ENCODE measurements around the gene AP1M2. TPM values are rescaled to one million over a fixed set of nuclear protein-coding genes. Genes with fewer than 3 reads are reported as not detected.

AP1M2 gene
- total RNA-seq = 0.63 TPM

DNA sequence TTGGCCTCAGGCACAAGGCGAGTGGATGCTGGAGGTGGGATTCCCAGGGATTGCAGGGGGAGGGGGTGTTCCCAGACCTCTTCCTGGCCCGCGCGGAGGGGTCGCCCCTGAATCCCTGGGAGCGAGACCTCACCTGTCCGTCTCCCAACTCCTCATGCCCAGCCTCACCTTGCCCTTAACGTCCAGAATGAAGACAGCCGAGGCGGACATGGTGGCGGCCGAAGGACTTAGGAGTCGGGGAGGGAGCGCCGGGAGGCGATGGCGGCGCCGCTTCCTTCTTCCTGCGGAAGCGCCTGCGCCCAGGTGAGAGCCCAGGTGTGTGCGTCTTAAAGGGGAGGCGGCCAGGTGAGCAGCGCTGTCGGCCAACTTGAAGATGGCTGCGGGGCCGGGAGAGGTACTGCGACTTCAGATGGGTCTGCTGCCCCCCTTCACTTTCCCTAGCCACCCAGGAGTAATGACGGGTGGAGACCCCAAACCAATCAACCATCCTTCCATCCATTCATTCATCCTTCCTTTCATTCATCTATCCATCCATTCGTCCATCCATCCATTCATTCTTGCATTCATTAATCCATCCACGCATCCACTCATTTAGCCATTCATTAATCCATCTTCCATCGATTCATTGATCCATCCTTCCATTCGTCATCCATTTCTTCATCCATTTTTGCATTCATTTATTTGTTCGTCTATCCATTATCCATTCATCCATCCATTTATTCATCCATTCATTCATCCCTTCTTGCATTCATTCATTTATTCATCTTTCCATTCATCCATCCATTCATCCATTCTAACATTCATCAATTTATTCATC lies at the start of gene AP1M2:
Gene AP1M2 (minus strand): TSS at position 291 of the 817 bp plus-strand sequence. CDS start 81 bp downstream, at position 210.
- Histone ChIP-seq H3K27me3 (ENCODE audit: insufficient read depth, low read length) (peaks cover 4% of the 10 kb centered on the region), H3K9me3 (ENCODE audit: low read depth, low read length) (no peaks in the 10 kb centered on the region), H3K4me1 (ENCODE audit: insufficient read depth, low read length) (peaks cover 20% of the 10 kb centered on the region), H3K4me3 (ENCODE audit: low read length) (no peak within 1 kb of the TSS)

DNA sequence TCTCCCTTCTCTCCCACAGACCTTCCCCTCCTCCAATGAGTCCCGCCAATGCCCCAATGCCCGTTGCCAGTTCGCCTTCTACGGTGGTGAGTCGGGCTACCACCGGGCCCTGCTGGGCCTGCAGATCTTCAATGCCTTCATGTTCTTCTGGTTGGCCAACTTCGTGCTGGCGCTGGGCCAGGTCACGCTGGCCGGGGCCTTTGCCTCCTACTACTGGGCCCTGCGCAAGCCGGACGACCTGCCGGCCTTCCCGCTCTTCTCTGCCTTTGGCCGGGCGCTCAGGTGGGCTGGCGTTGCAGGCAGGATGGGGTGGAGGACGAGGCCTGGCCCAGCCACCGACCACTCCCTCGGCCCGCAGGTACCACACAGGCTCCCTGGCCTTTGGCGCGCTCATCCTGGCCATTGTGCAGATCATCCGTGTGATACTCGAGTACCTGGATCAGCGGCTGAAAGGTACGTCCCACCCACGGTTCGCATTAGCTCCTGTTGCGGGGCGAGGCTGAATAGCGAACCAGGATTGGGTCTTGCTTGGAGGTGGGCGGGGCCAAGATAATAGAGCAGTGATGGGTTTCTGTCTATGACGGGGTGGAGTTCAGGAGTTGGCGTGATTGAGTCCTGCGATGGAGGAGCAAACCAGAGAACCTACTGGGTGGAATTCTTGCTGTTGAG lies 49.3 kb upstream of the AP1M2 start:
- Histone ChIP-seq H3K4me3 (ENCODE audit: low read length) (no peak overlapping the region), H3K27me3 (ENCODE audit: insufficient read depth, low read length) (no peaks in the 10 kb centered on the region), H3K4me1 (ENCODE audit: insufficient read depth, low read length) (peaks cover 59% of the 10 kb centered on the region), H3K9me3 (ENCODE audit: low read depth, low read length) (no peaks in the 10 kb centered on the region)

DNA sequence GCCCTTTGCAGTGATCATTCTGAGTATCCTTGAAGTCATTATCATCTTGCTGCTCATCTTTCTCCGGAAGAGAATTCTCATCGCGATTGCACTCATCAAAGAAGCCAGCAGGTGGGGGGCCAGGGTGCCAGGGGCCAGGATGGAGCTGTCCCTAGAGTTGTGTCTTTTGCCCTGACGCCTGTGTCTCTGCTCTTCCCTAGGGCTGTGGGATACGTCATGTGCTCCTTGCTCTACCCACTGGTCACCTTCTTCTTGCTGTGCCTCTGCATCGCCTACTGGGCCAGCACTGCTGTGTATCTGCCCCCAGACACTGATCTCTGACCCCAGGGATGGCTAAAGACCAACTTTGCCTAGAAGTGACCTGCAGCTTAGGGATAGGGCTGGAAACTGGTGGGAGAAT lies 47.9 kb upstream of the AP1M2 start:
- peaks cover 52% of the 10 kb centered on the region for H3K4me1 ChIP-seq (ENCODE audit: insufficient read depth, low read length)

DNA sequence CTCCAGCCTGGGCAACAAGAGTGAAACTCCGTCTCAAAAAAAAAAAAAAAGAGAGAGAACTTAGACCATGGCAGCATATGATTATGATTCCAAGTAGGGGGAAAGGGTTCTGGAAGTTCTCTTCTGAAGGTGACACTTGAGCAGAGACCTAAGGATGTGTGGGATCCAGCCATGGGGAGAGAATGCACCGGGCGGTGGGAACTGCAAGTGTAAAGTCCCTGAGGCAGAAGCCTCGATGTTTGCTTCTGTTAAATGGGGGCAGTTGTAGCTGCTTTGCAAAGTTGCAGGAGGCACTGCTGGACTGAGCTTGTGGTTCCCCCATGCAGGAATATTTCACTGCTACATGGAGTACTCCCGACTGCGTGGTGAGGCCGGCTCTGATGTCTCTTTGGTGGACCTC lies 47.3 kb upstream of the AP1M2 start:
- Histone ChIP-seq H3K4me1 (ENCODE audit: insufficient read depth, low read length) (peaks cover 47% of the 10 kb centered on the region), H3K9me3 (ENCODE audit: low read depth, low read length) (no peaks in the 10 kb centered on the region), H3K27me3 (ENCODE audit: insufficient read depth, low read length) (no peaks in the 10 kb centered on the region), H3K4me3 (ENCODE audit: low read length) (no peak overlapping the region)

More for the DNA sequence above, 47.9 kb upstream of the AP1M2 start:
- H3K9me3 ChIP-seq (ENCODE audit: low read depth, low read length) = no peaks in the 10 kb centered on the region
- H3K27me3 ChIP-seq (ENCODE audit: insufficient read depth, low read length) = no peaks in the 10 kb centered on the region
- no peak overlapping the region for H3K4me3 ChIP-seq (ENCODE audit: low read length)

DNA sequence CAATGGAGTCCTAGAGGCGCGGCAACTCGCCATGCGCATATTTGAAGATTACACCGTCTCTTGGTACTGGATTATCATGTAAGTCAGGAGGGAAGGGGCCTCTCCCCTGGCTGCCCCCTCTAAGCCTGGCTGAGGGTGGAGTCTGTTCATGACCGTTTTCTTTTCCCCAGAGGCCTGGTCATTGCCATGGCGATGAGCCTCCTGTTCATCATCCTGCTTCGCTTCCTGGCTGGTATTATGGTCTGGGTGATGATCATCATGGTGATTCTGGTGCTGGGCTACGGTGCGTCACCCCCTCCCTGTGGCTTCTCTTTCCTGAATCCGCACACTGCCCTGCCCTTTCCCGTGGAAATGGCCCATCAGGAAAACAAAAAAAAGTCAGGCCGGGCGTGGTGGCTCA lies 44.8 kb upstream of the AP1M2 start:
- H3K4me3 ChIP-seq (ENCODE audit: low read length) = no peak overlapping the region
- no peaks in the 10 kb centered on the region for H3K9me3 ChIP-seq (ENCODE audit: low read depth, low read length)
- no peaks in the 10 kb centered on the region for H3K27me3 ChIP-seq (ENCODE audit: insufficient read depth, low read length)
- peaks cover 22% of the 10 kb centered on the region for H3K4me1 ChIP-seq (ENCODE audit: insufficient read depth, low read length)

DNA sequence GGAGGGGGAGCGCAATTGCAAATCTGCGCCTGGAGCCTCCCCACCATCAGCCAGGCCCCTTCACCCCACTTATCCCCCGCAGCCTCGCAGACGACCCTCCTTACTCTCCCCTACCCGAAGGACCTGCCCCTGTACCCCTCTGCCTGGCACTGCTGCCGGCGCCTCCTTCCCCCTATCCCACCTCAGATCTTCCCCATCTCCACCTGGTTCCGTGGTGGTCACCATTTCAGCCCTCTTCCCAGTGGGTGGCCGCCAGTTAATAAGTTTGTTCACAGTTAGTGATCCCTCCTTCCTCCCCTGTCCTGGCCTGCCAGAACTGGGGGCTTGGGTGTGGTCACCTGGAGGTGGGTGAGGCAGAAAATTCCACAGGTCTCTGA lies 38.6 kb upstream of the AP1M2 start:
- Histone ChIP-seq H3K27me3 (ENCODE audit: insufficient read depth, low read length) (no peaks in the 10 kb centered on the region), H3K9me3 (ENCODE audit: low read depth, low read length) (no peaks in the 10 kb centered on the region), H3K4me3 (ENCODE audit: low read length) (no peak overlapping the region), H3K4me1 (ENCODE audit: insufficient read depth, low read length) (peaks cover 29% of the 10 kb centered on the region)

DNA sequence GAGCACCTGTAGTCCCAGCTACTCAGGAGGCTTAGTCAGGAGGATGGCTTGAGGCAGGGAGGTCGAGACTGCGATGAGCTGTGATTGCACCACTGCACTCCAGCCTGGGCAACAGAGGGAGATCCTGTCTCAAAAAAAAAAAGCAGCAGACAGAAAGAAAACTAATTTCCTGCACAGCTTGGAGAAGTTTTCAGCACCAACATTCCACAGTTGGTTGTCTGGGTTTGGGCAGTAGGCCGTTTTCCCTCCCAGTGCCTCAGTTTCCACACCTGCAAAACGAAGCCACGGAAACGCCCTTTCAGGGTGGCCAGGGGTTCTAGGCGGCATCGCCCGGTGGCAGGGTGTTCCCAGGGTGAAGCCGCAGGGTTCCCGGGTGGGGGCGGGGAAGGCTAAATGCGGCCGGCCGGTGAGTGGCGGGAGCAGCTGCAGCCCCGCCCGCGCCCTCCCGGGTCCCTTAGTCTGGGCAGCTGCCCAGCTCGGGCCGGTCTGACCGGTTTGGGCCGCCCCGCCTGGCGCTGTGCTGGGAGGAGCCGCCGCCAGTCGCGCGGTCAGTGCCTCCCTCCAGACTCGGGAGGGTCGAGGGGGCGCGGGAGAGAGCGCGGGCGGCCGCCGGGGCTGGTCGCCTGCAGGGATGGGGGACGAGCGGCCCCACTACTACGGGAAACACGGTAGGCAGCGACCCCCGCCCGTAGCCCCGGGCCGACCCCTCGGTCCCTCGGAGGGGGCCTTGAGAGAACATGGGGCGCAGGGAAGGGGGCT lies 38.1 kb upstream of the AP1M2 start, which contains the start of gene SLC44A2:
Gene SLC44A2 (plus strand): TSS at position 551 of the 759 bp plus-strand sequence. CDS start 81 bp downstream, at position 632.
- peaks cover 29% of the 10 kb centered on the region for H3K4me1 ChIP-seq (ENCODE audit: insufficient read depth, low read length)
- no peaks in the 10 kb centered on the region for H3K27me3 ChIP-seq (ENCODE audit: insufficient read depth, low read length)
- no peak within 1 kb of the TSS for H3K4me3 ChIP-seq (ENCODE audit: low read length)
- H3K9me3 ChIP-seq (ENCODE audit: low read depth, low read length) = no peaks in the 10 kb centered on the region

DNA sequence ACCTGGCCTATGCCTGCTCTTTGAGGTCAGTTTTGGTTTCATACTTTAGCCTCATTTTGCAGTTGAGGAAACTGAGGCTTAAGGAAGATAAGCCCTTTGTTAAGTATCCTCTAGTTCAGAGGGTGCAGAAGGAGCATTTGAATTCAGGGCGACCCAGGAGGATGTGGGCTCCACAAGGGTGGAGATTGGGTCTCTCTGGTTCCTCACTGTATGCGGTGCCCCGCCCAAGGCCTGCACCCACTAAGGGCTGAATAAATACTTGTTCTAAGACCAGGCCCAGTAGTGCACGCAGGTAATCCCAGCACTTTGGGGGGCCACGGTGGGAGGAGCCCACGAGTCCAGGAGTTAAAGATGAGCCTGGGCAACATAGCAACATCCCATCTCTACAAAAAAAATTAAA lies 37.5 kb upstream of the AP1M2 start:
- Histone ChIP-seq H3K9me3 (ENCODE audit: low read depth, low read length) (no peaks in the 10 kb centered on the region), H3K27me3 (ENCODE audit: insufficient read depth, low read length) (no peaks in the 10 kb centered on the region), H3K4me1 (ENCODE audit: insufficient read depth, low read length) (peaks cover 29% of the 10 kb centered on the region), H3K4me3 (ENCODE audit: low read length) (no peak overlapping the region)

DNA sequence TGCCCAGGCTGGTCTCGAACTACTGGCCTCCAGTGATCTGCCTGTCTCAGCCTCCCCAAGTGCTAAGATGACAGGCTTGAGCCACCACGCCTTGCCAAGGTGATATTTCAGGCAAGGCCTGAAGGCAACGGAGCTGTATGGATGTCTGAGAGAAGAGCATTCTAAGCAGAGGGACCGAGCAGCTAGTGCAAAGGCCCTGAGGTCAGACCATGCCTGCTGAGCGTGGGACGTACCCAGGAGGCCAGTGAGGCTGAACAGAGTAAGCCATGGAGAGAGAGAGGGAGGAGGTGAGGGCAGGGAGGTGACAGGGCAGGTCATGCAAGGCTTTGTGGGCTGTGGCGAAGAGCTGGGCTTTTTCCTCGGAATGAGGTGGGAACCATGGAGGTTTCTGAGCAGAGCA lies 34.9 kb upstream of the AP1M2 start:
- H3K9me3 ChIP-seq (ENCODE audit: low read depth, low read length) = no peaks in the 10 kb centered on the region
- H3K27me3 ChIP-seq (ENCODE audit: insufficient read depth, low read length) = no peaks in the 10 kb centered on the region
- H3K4me3 ChIP-seq (ENCODE audit: low read length) = no peak overlapping the region
- H3K4me1 ChIP-seq (ENCODE audit: insufficient read depth, low read length) = peaks cover 35% of the 10 kb centered on the region

DNA sequence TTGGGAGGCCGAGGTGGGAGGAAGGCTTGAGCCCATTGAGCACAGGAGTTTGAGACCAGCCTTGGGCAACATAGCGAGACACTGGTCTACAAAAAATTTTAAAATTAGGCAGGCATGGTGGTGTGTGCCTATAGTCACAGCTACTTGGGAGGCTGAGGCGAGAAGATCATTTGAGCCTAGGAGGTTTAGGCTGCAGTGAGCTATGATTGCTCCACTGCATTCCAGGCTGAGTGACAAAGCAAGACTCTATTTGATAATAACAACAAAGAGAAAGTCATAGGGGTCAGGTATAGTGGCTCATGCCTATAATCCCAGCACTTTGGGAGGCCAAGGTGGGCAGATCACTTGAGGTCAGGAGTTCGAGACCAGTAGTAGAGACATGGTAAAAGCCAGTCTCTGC lies 33.7 kb upstream of the AP1M2 start:
- no peak overlapping the region for H3K4me3 ChIP-seq (ENCODE audit: low read length)
- H3K9me3 ChIP-seq (ENCODE audit: low read depth, low read length) = no peaks in the 10 kb centered on the region
- H3K4me1 ChIP-seq (ENCODE audit: insufficient read depth, low read length) = peaks cover 41% of the 10 kb centered on the region
- no peaks in the 10 kb centered on the region for H3K27me3 ChIP-seq (ENCODE audit: insufficient read depth, low read length)

DNA sequence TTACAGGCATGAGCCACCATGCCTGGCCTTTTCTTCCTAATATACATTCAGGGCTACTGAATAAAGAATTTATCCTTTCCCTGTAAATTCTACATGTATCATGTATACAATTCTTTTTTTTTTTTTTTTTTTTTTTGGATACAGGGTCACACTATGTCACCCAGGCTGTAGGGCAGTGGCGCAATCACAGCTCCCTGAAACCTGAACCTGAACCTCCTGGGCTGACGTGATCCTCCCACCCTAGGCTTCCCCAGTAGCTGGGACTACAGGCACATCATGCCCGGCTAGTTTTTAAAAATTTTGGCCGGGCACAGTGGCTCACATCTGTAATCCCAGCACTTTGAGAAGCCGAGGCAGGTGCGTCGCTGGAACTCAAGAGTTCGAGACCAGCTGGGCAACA lies 31.7 kb upstream of the AP1M2 start:
- Histone ChIP-seq H3K9me3 (ENCODE audit: low read depth, low read length) (no peaks in the 10 kb centered on the region), H3K27me3 (ENCODE audit: insufficient read depth, low read length) (no peaks in the 10 kb centered on the region), H3K4me1 (ENCODE audit: insufficient read depth, low read length) (peaks cover 43% of the 10 kb centered on the region), H3K4me3 (ENCODE audit: low read length) (no peak overlapping the region)

DNA sequence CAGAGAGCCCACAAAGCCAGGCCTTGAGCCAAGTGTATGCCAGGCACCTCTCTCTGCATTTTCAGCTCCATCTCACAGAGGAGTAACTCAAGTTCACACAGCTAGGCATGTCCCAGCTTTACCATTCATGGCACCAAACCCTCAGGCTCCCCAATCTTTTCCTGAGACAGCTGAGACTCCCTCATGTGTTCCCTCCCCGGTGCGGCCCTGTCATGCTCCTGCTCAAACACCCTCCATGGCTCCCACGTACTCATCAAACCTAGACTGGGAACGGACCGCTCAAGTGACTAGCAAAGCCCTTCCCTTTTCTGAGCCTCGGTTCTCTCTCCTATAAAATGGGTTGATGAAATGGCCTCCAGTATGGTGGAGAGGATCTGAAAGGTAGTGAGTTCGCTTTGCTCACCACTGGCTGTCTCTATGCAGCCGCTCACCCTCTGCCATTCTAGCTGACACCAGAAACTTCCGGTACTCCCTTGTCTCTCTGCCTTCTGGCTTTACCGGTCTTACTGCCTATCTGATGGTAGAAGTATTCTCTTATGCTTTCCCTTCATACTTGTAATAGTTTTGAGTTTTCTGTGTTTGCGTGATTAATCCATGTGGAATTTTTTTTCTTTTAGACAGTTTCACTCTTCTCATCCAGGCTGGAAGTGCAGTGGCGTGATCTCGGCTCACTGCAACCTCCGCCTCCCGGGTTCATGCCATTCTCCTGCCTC lies 30.5 kb upstream of the AP1M2 start:
- no peaks in the 10 kb centered on the region for H3K9me3 ChIP-seq (ENCODE audit: low read depth, low read length)
- no peaks in the 10 kb centered on the region for H3K27me3 ChIP-seq (ENCODE audit: insufficient read depth, low read length)
- no peak overlapping the region for H3K4me3 ChIP-seq (ENCODE audit: low read length)
- peaks cover 48% of the 10 kb centered on the region for H3K4me1 ChIP-seq (ENCODE audit: insufficient read depth, low read length)

DNA sequence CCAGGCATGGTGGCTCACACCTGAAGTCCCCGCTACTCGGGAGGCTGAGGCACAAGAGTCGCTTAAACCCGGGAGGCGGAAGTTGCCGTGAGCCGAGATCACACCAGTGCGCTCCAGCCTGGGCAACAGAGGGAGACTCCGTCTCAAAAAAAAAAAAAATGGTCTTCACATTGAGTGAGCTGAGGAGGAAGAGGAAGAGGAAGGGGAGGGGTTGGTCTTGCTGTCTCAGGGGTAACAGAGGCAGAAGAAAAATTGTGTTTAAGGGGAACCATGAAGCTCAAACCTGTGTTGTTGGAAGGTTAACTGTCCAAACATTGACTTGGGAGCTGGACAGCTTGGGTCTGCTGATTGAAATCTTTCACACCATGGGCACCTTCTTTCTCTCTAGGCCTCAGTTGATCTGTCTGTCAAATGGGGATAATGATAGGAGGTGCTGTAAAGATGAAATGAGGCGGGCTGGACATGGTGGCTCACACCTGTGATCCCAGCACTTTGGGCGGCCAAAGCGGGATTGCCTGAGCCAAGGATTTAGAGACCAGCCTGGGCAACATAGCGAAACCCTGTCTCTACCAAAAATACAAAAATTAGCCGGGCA lies 28.4 kb upstream of the AP1M2 start:
- no peaks in the 10 kb centered on the region for H3K9me3 ChIP-seq (ENCODE audit: low read depth, low read length)
- no peaks in the 10 kb centered on the region for H3K27me3 ChIP-seq (ENCODE audit: insufficient read depth, low read length)
- H3K4me3 ChIP-seq (ENCODE audit: low read length) = no peak overlapping the region
- peaks cover 58% of the 10 kb centered on the region for H3K4me1 ChIP-seq (ENCODE audit: insufficient read depth, low read length)

DNA sequence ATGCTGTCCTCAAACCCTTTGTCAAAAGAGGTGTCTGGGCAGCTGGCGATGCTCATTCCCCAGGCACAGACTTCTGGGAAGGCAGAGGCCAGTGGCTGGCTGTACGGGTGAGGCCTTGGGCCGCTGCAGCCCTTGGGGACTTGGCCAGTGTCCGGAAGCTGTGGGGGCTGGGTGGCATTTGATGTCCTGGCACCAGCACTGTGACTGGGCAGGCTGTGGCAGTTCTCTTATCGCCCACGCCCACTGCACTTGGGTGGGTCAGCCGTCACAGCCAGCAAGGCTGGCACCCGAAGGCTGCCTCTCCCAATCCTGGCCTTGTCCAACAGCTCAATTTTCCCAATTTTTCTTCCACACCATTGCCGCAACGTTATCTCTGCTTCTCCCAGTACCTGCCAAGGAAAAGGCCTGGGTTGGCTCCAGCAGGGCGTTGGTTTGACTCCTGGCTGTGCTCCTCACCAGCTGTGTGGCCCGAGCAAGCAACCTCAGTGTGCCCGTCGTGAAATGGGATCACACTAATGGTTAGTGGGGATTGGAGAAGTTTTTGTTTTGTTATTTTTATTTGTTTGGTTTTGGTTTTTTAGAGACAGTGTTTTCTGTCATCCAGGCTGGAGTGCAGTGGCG lies 25.5 kb upstream of the AP1M2 start:
- Histone ChIP-seq H3K4me3 (ENCODE audit: low read length) (no peak overlapping the region), H3K9me3 (ENCODE audit: low read depth, low read length) (no peaks in the 10 kb centered on the region), H3K27me3 (ENCODE audit: insufficient read depth, low read length) (no peaks in the 10 kb centered on the region), H3K4me1 (ENCODE audit: insufficient read depth, low read length) (peaks cover 62% of the 10 kb centered on the region)

Measured in mononuclear cell (primary cell).